ENCODE results near the gene TMEM184B.

Gene TMEM184B

GRCh38 chr22:38271927-38272372, 860 bp downstream of the TMEM184B start:
- Mint-ChIP-seq H3K9me3 (no peaks in the 10 kb centered on the region), H3K4me3 (peak overlapping the region; percentile 85), H3K36me3 (ENCODE audit: low read depth) (peaks cover 3% of the 10 kb centered on the region), H3K4me1 (ENCODE audit: low read depth) (peaks cover 53% of the 10 kb centered on the region), H3K27me3 (no peaks in the 10 kb centered on the region), H3K27ac (peak overlapping the region; percentile 88)
- DNase-seq: peak; percentile 43

GRCh38 chr22:38271101-38271500, 1.7 kb downstream of the TMEM184B start:
- peak overlapping the region; percentile 67 for H3K27ac Mint-ChIP-seq
- H3K27me3 Mint-ChIP-seq: no peaks in the 10 kb centered on the region
- H3K4me1 Mint-ChIP-seq (ENCODE audit: low read depth): peaks cover 60% of the 10 kb centered on the region
- DNase-seq: no peak
- H3K36me3 Mint-ChIP-seq (ENCODE audit: low read depth): peaks cover 3% of the 10 kb centered on the region
- peak overlapping the region; percentile 85 for H3K4me3 Mint-ChIP-seq
- H3K9me3 Mint-ChIP-seq: no peaks in the 10 kb centered on the region

DNA sequence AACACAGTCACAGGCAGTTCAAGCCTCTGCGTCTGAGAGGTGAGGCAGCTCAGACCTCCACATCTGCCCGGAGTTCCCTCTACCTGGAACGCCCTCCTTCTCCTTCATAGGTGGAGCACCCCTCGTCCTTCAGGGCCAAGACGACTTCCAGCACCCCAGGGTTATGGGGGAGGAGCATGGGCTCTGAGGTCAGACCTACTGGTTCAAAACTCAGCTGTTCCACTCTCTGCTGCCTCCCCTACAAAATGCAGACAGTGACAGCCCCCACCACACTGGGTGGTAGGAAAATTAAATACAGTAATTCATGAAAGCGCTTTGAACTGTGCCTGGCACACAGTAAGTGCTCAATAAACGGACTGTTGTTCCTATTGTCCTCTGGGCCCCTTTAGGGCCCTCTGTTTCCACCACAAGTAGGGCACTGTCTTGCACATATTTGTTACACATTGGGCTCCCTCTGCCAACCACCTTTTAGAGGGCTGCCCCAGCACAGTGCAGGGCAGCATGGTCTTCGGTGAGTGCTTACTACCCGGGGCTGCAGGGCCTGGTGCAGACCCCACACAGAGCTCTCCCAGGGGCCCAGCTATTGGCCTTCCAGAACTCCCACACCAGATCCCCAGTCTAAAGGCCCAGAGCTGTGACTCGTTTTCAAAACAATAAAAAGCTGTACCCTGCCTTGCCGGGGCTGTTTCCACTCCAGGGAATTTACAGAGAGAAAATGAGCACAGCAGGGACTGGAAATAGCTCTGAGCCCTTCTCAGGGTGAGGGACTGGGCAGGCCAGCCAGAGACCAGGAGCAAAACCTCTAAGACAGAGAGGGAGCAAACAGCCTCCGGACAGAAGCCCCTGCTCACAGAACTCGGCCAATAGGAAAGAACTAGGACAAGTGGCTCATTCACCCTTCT, 2.5 kb downstream of the TMEM184B start:
- H3K27me3 Mint-ChIP-seq: no peaks in the 10 kb centered on the region
- peak overlapping the region; percentile 85 for H3K4me3 Mint-ChIP-seq
- peaks cover 3% of the 10 kb centered on the region for H3K36me3 Mint-ChIP-seq (ENCODE audit: low read depth)
- H3K27ac Mint-ChIP-seq: peak overlapping the region; percentile 67
- no peaks in the 10 kb centered on the region for H3K9me3 Mint-ChIP-seq
- H3K4me1 Mint-ChIP-seq (ENCODE audit: low read depth): peaks cover 65% of the 10 kb centered on the region
- DNase-seq: no peak

DNA sequence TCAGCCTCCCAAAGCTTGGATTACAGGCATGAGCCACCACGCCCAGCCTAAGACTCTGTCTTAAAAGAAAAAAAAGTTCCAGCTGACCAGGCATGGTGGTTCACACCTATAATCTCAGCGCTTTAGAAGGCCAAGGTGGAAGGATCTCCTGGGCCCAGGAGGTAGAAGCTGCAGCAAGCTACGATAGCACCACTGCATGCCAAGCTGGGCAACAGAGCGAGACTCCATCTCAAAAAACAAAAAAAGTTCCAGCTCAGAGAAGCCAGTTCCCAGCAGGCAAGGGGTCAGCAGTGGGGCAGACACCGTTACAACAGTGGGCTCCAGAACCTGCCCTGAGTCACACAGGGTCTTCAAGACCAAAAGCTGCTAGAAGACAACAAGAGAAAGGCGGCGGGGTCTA, 3.3 kb downstream of the TMEM184B start:
- Mint-ChIP-seq H3K27me3 (no peaks in the 10 kb centered on the region), H3K4me1 (ENCODE audit: low read depth) (peaks cover 71% of the 10 kb centered on the region), H3K36me3 (ENCODE audit: low read depth) (peaks cover 6% of the 10 kb centered on the region), H3K4me3 (no peak overlapping the region), H3K9me3 (no peaks in the 10 kb centered on the region), H3K27ac (peak overlapping the region; percentile 3)
- no peak for DNase-seq

DNA sequence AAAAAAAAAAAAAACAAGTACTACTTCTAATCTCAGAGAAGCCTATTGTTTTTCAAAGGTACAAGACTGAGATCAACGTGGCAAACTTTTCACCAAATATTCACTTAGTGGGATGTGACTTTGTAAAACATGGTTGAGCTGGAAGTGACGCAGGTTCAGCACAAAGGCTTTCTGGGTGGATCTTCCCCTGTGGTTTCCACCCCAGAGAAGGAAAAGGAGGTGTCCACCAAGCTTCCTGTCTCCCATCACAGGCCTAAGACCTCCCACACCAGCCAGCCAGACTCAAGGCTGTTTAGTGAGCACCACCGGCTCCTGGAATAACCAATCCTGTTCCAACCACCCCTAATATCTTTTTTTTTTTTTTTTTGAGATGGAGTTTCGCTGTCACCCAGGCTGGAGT, 5.7 kb downstream of the TMEM184B start:
- Mint-ChIP-seq H3K9me3 (no peaks in the 10 kb centered on the region), H3K27me3 (no peaks in the 10 kb centered on the region), H3K36me3 (ENCODE audit: low read depth) (peaks cover 10% of the 10 kb centered on the region), H3K27ac (peak overlapping the region; percentile 67), H3K4me3 (no peak overlapping the region), H3K4me1 (ENCODE audit: low read depth) (peaks cover 75% of the 10 kb centered on the region)
- DNase-seq: peak; percentile 46

DNA sequence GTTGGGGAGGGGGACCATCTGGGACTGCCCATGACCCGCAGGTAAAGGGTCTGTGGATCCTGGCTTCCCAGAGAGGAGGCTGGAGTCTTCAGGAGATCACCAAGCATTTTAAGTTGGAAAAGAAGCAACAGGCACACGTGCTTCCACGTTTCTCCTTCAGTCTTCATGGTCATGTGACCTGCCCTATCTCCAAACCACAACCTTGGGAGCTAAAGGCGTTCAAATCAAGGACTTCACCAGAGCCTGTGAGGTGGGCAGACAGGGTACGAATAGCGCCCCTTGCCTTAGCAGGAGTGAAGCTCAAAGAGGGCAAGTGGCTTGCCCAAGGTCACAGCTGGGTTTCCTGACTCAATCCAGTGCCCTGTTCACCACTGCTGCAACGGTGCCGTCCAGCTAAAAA, 6.7 kb downstream of the TMEM184B start:
- no peak for DNase-seq
- Mint-ChIP-seq H3K9me3 (no peaks in the 10 kb centered on the region), H3K4me1 (ENCODE audit: low read depth) (peaks cover 72% of the 10 kb centered on the region), H3K36me3 (ENCODE audit: low read depth) (peaks cover 9% of the 10 kb centered on the region), H3K4me3 (no peak overlapping the region), H3K27me3 (no peaks in the 10 kb centered on the region), H3K27ac (peak overlapping the region; percentile 70)

GRCh38 chr22:38264322-38264843, 8.4 kb downstream of the TMEM184B start:
- Mint-ChIP-seq H3K27me3 (no peaks in the 10 kb centered on the region), H3K9me3 (no peaks in the 10 kb centered on the region), H3K27ac (no peak overlapping the region), H3K36me3 (ENCODE audit: low read depth) (peaks cover 9% of the 10 kb centered on the region), H3K4me1 (ENCODE audit: low read depth) (peaks cover 62% of the 10 kb centered on the region), H3K4me3 (no peak overlapping the region)
- no peak for DNase-seq

DNA sequence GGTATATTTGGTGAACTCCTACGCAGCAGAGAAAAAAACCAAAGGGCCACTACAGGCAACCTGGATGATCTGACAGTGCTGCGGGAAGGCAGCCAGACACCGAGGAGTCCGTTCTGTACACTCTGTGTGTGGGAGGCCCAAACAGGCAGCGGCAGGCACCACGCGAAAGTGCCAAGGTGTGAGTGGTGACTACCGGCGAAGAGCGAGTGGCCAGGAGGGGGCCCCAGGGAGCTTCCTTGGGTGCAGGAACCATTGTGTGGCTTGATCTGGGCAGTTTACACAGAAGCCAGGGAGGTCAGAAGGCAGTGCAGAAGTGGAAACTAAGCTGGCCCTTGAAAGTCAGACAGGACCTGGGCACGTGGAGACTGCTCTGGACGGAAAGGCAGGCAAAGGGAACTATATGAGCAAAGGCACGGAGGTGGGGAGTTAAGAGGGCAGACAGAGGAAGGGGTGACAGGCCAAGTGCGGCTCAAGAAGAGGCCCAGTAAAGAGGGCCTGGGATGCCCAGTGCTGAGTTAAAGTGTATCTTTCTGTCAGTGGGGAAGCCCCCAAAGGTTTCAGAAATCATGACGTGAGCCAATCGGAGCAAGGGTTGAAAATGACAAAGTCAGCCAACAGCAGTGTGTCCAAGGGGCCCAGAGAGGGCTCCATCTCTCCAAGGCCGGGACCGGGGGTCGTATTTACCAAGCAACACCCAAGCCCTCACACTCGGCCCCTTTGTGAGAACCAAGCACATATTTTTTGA, 10.6 kb downstream of the TMEM184B start:
- Mint-ChIP-seq H3K4me3 (no peak overlapping the region), H3K4me1 (ENCODE audit: low read depth) (peaks cover 48% of the 10 kb centered on the region)
- DNase-seq: peak; percentile 56

DNA sequence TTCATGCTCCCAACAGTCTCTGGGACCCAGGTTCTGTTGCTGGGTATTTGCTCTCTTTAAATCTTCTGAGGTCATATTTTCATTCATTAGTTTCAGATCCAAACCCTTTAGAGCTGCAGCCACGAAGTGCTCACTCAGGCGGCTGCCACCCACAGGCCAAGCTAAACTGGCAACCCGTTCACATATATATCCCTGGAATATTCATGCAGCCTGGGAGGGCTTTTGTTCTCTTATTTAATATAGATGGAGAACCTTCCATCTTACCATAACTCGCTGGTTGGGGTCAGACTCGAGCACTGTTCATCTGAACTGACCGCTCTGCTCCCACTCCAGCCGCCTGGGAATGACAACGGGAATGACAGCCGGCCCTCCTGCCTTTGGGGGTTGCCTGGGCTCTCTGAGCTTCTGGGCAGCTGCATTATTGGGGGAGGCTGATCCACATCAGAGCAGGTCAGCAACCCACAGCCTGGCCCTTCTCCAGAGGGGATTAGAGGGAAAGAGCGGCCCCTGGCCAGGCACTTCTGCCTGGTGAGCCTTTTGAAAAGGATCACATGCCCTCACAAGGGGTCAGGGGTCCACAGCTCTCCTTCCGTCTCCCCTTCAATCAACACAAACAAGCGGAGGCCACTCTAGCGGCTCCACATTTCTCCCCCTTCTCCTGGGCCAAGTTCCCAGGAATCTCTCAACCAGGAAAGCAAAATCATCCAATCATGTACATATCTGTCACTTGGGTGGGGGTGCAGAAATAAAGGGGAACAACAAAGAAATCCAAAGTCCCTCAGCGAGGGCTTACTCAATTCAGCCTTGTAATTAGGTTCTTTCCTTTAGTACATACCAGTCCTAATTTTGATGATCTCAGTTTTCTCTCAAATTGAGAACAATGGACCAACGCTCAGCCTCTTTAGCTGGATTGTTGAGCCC, 11.8 kb downstream of the TMEM184B start:
- no peak for DNase-seq
- H3K36me3 Mint-ChIP-seq (ENCODE audit: low read depth): peaks cover 9% of the 10 kb centered on the region
- no peaks in the 10 kb centered on the region for H3K27me3 Mint-ChIP-seq
- no peak overlapping the region for H3K4me3 Mint-ChIP-seq
- H3K9me3 Mint-ChIP-seq: no peaks in the 10 kb centered on the region
- peak overlapping the region; percentile 75 for H3K27ac Mint-ChIP-seq
- H3K4me1 Mint-ChIP-seq (ENCODE audit: low read depth): peaks cover 37% of the 10 kb centered on the region

More for the DNA sequence above, 10.6 kb downstream of the TMEM184B start:
- Mint-ChIP-seq H3K27me3 (no peaks in the 10 kb centered on the region), H3K27ac (peak overlapping the region; percentile 22), H3K36me3 (ENCODE audit: low read depth) (peaks cover 9% of the 10 kb centered on the region), H3K9me3 (no peaks in the 10 kb centered on the region)

- Mint-ChIP-seq H3K9me3 (no peaks in the 10 kb centered on the region), H3K4me1 (ENCODE audit: low read depth) (peaks cover 24% of the 10 kb centered on the region), H3K36me3 (ENCODE audit: low read depth) (peaks cover 6% of the 10 kb centered on the region), H3K27ac (no peak overlapping the region), H3K27me3 (no peaks in the 10 kb centered on the region), H3K4me3 (no peak overlapping the region)
- no peak for DNase-seq
These were observed 13.4 kb downstream of the TMEM184B start for GRCh38 chr22:38259370-38259769.

- Mint-ChIP-seq H3K4me3 (no peak overlapping the region), H3K27me3 (no peaks in the 10 kb centered on the region), H3K4me1 (ENCODE audit: low read depth) (peaks cover 23% of the 10 kb centered on the region), H3K36me3 (ENCODE audit: low read depth) (peaks cover 5% of the 10 kb centered on the region), H3K9me3 (no peaks in the 10 kb centered on the region), H3K27ac (no peak overlapping the region)
- no peak for DNase-seq
These were observed 13.9 kb downstream of the TMEM184B start for GRCh38 chr22:38258895-38259294.

GRCh38 chr22:38257650-38258250, 15.1 kb downstream of the TMEM184B start:
- H3K9me3 Mint-ChIP-seq: no peaks in the 10 kb centered on the region
- H3K4me1 Mint-ChIP-seq (ENCODE audit: low read depth): peaks cover 19% of the 10 kb centered on the region
- H3K27ac Mint-ChIP-seq: no peak overlapping the region
- DNase-seq: no peak
- H3K4me3 Mint-ChIP-seq: no peak overlapping the region
- H3K27me3 Mint-ChIP-seq: no peaks in the 10 kb centered on the region
- H3K36me3 Mint-ChIP-seq (ENCODE audit: low read depth): no peaks in the 10 kb centered on the region

- no peaks in the 10 kb centered on the region for H3K9me3 Mint-ChIP-seq
- no peaks in the 10 kb centered on the region for H3K27me3 Mint-ChIP-seq
- H3K4me3 Mint-ChIP-seq: no peak overlapping the region
- H3K36me3 Mint-ChIP-seq (ENCODE audit: low read depth): no peaks in the 10 kb centered on the region
- DNase-seq: no peak
- no peak overlapping the region for H3K27ac Mint-ChIP-seq
- peaks cover 15% of the 10 kb centered on the region for H3K4me1 Mint-ChIP-seq (ENCODE audit: low read depth)
These were observed 15.6 kb downstream of the TMEM184B start for GRCh38 chr22:38257181-38257580.

All from activated T-cell treated with anti-CD3 and anti-CD28 coated beads, Interleukin-2, amount 50 U/mL, for 24 hours (primary cell).